ENCODE data around the gene FSTL4. TPM values are rescaled to one million over a fixed set of nuclear protein-coding genes. Genes with fewer than 3 reads are reported as not detected.

FSTL4 gene
- polyA plus RNA-seq, 3 donors = not detected

- Histone ChIP-seq H3K27ac (ENCODE audit: low read depth in 1 of 2, low read length in 2 of 2) (no peak overlapping the region), H3K4me2 (replicated peaks; ENCODE audit: extremely low read depth, low read length, poor library complexity, severe bottlenecking) (no peak overlapping the region), H3K4me3 (replicated peaks in 1 of 3; ENCODE audit: low read depth in 2 of 3, low read length in 3 of 3) (no peak overlapping the region), H3K79me2 (ENCODE audit: insufficient read depth, low read length) (no peaks in the 10 kb centered on the region), H3K9me3 (replicated peaks in 1 of 2; ENCODE audit: control insufficient read depth in 1 of 2, insufficient read depth in 1 of 2, low read length in 2 of 2) (no peaks in the 10 kb centered on the region), H3K9ac (ENCODE audit: insufficient read depth, low read length, poor library complexity, severe bottlenecking) (no peak overlapping the region), H3K27me3 (ENCODE audit: control insufficient read depth in 2 of 2, insufficient read depth in 2 of 2, low read length in 2 of 2) (no peaks in the 10 kb centered on the region), H3K4me1 (ENCODE audit: control insufficient read depth in 1 of 2, insufficient read depth in 2 of 2, low read length in 2 of 2) (no peaks in the 10 kb centered on the region), H3K36me3 (replicated peaks in 1 of 2; ENCODE audit: control insufficient read depth in 1 of 2, insufficient read depth in 2 of 2, low read length in 2 of 2) (no peaks in the 10 kb centered on the region), H4K20me1 (ENCODE audit: insufficient read depth, low read length) (no peaks in the 10 kb centered on the region), H2AFZ (ENCODE audit: insufficient read depth, low read depth, low read length, poor library complexity, severe bottlenecking) (no peak overlapping the region)
- 94% methylated on average over 2 of the region's 4 CpGs for WGBS (ENCODE audit: insufficient coverage)
- Mint-ChIP-seq H3K9me3 (no peaks in the 10 kb centered on the region), H3K27ac (no peak overlapping the region), H3K4me1 (no peaks in the 10 kb centered on the region), H3K27me3 (ENCODE audit: low read depth in 3 of 3) (peaks cover 0 to 3% (median 0%) of the 10 kb centered on the region in 3 donors), H3K4me3 (no peak overlapping the region), H3K36me3 (no peaks in the 10 kb centered on the region)
- DNase-seq = no peak
- intact Hi-C loops (cut with micrococcal nuclease) = no loop called here
- TF ChIP-seq CTCF (IDR thresholded peaks at IDR 0.05) = no peak
These were observed 287.4 kb downstream of the FSTL4 start for GRCh38 chr5:133324926-133325325.

- no peak overlapping the region for H2AFZ ChIP-seq (ENCODE audit: insufficient read depth, low read depth, low read length, poor library complexity, severe bottlenecking)
- no peaks in the 10 kb centered on the region for H4K20me1 ChIP-seq (ENCODE audit: insufficient read depth, low read length)
- peaks cover 0 to 3% (median 0%) of the 10 kb centered on the region in 3 donors for H3K27me3 Mint-ChIP-seq (ENCODE audit: low read depth in 3 of 3)
- H3K36me3 ChIP-seq (replicated peaks in 1 of 2; ENCODE audit: control insufficient read depth in 1 of 2, insufficient read depth in 2 of 2, low read length in 2 of 2) = no peaks in the 10 kb centered on the region
- H3K27me3 ChIP-seq (ENCODE audit: control insufficient read depth in 2 of 2, insufficient read depth in 2 of 2, low read length in 2 of 2) = no peaks in the 10 kb centered on the region
- H3K4me2 ChIP-seq (replicated peaks; ENCODE audit: extremely low read depth, low read length, poor library complexity, severe bottlenecking) = no peak overlapping the region
- no peak overlapping the region for H3K9ac ChIP-seq (ENCODE audit: insufficient read depth, low read length, poor library complexity, severe bottlenecking)
- no peaks in the 10 kb centered on the region for H3K9me3 ChIP-seq (replicated peaks in 1 of 2; ENCODE audit: control insufficient read depth in 1 of 2, insufficient read depth in 1 of 2, low read length in 2 of 2)
- no peak for TF ChIP-seq CTCF (IDR thresholded peaks at IDR 0.05)
- H3K9me3 Mint-ChIP-seq = no peaks in the 10 kb centered on the region
- H3K36me3 Mint-ChIP-seq = no peaks in the 10 kb centered on the region
- H3K79me2 ChIP-seq (ENCODE audit: insufficient read depth, low read length) = no peaks in the 10 kb centered on the region
- no peak for DNase-seq
- 83% methylated on average over 10 of the region's 13 CpGs for WGBS (ENCODE audit: insufficient coverage)
- no peak overlapping the region for H3K4me3 Mint-ChIP-seq
- no peaks in the 10 kb centered on the region for H3K4me1 ChIP-seq (ENCODE audit: control insufficient read depth in 1 of 2, insufficient read depth in 2 of 2, low read length in 2 of 2)
- no peak overlapping the region for H3K27ac Mint-ChIP-seq
- H3K4me1 Mint-ChIP-seq = no peaks in the 10 kb centered on the region
- intact Hi-C loops (cut with micrococcal nuclease) = no loop called here
- H3K4me3 ChIP-seq (replicated peaks in 1 of 3; ENCODE audit: low read depth in 2 of 3, low read length in 3 of 3) = no peak overlapping the region
- H3K27ac ChIP-seq (ENCODE audit: low read depth in 1 of 2, low read length in 2 of 2) = no peak overlapping the region
These were observed 288.6 kb downstream of the FSTL4 start for GRCh38 chr5:133323494-133324457.

All from CD14-positive monocyte (primary cell).